ENCODE measurements around the gene KCTD21.
"Not testable (repeated sequence)": the region's sequence is repeated elsewhere in the genome, so short reads cannot be mapped to it uniquely, and the experiment has no call there.

The KCTD21 gene

DNA sequence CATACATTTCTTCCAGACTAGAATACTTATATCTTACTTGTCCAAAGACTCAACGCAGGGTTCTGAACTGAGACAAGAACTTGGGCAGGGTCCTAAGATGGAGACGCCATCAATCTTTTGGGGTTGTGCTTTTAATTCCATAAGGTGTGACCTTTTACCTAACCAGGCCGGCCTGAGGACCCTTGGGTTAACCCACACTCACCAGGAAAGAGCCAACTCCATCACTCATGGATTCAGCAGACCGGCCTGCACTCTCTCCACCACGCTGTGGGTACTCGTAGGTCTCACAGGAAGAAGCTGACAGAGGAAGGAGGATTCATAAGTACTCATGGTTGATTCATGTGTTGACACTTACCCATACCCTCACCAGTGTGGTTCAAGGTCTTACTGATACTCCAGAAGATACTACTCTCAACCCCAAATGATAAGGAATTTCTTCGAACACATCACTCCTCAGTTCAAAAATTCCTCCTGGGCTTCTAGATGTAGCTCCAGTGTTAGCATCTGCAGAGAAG lies 36.5 kb upstream of the KCTD21 start:
- TF ChIP-seq OSR1 (CRISPR knock-in tag; IDR thresholded peaks at IDR 0.05) (no peak), ZNF8 (CRISPR knock-in tag; IDR thresholded peaks at IDR 0.05) (no peak), ESRRG (CRISPR knock-in tag; IDR thresholded peaks at IDR 0.05) (no peak), RARB (CRISPR knock-in tag; IDR thresholded peaks at IDR 0.05) (no peak), GLIS3 (CRISPR knock-in tag; IDR thresholded peaks at IDR 0.05) (no peak), TOX (CRISPR knock-in tag; IDR thresholded peaks at IDR 0.05; ENCODE audit: borderline replicate concordance) (no peak), ARNTL (CRISPR knock-in tag; IDR thresholded peaks at IDR 0.05; ENCODE audit: borderline replicate concordance, low read depth) (no peak), ZFP3 (CRISPR knock-in tag; IDR thresholded peaks at IDR 0.05) (no peak), BACH2 (CRISPR knock-in tag; IDR thresholded peaks at IDR 0.05; ENCODE audit: borderline replicate concordance) (no peak), TCF4 (CRISPR knock-in tag; IDR thresholded peaks at IDR 0.05; ENCODE audit: borderline replicate concordance) (no peak), SNAI2 (CRISPR knock-in tag; IDR thresholded peaks at IDR 0.05) (no peak), PPARA (CRISPR knock-in tag; IDR thresholded peaks at IDR 0.05; ENCODE audit: borderline replicate concordance) (no peak), ISL1 (CRISPR knock-in tag; IDR thresholded peaks at IDR 0.05) (no peak), ZNF565 (CRISPR knock-in tag; conservative IDR thresholded peaks at IDR 0.05; ENCODE audit: low read depth) (no peak)
- TF ChIP-seq, protein P1, sequence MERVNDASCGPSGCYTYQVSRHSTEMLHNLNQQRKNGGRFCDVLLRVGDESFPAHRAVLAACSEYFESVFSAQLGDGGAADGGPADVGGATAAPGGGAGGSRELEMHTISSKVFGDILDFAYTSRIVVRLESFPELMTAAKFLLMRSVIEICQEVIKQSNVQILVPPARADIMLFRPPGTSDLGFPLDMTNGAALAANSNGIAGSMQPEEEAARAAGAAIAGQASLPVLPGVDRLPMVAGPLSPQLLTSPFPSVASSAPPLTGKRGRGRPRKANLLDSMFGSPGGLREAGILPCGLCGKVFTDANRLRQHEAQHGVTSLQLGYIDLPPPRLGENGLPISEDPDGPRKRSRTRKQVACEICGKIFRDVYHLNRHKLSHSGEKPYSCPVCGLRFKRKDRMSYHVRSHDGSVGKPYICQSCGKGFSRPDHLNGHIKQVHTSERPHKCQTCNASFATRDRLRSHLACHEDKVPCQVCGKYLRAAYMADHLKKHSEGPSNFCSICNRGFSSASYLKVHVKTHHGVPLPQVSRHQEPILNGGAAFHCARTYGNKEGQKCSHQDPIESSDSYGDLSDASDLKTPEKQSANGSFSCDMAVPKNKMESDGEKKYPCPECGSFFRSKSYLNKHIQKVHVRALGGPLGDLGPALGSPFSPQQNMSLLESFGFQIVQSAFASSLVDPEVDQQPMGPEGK (CRISPR knock-in tag; IDR thresholded peaks at IDR 0.05; ENCODE audit: borderline replicate concordance) = no peak
- TF ChIP-seq, protein P2, sequence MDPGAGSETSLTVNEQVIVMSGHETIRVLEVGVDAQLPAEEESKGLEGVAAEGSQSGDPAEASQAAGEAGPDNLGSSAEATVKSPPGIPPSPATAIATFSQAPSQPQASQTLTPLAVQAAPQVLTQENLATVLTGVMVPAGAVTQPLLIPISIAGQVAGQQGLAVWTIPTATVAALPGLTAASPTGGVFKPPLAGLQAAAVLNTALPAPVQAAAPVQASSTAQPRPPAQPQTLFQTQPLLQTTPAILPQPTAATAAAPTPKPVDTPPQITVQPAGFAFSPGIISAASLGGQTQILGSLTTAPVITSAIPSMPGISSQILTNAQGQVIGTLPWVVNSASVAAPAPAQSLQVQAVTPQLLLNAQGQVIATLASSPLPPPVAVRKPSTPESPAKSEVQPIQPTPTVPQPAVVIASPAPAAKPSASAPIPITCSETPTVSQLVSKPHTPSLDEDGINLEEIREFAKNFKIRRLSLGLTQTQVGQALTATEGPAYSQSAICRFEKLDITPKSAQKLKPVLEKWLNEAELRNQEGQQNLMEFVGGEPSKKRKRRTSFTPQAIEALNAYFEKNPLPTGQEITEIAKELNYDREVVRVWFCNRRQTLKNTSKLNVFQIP (CRISPR knock-in tag; IDR thresholded peaks at IDR 0.05; ENCODE audit: borderline replicate concordance, low read depth) = no peak
- TF ChIP-seq, protein P3, sequence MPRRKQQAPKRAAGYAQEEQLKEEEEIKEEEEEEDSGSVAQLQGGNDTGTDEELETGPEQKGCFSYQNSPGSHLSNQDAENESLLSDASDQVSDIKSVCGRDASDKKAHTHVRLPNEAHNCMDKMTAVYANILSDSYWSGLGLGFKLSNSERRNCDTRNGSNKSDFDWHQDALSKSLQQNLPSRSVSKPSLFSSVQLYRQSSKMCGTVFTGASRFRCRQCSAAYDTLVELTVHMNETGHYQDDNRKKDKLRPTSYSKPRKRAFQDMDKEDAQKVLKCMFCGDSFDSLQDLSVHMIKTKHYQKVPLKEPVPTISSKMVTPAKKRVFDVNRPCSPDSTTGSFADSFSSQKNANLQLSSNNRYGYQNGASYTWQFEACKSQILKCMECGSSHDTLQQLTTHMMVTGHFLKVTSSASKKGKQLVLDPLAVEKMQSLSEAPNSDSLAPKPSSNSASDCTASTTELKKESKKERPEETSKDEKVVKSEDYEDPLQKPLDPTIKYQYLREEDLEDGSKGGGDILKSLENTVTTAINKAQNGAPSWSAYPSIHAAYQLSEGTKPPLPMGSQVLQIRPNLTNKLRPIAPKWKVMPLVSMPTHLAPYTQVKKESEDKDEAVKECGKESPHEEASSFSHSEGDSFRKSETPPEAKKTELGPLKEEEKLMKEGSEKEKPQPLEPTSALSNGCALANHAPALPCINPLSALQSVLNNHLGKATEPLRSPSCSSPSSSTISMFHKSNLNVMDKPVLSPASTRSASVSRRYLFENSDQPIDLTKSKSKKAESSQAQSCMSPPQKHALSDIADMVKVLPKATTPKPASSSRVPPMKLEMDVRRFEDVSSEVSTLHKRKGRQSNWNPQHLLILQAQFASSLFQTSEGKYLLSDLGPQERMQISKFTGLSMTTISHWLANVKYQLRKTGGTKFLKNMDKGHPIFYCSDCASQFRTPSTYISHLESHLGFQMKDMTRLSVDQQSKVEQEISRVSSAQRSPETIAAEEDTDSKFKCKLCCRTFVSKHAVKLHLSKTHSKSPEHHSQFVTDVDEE (CRISPR knock-in tag; IDR thresholded peaks at IDR 0.05) = no peak
- ATAC-seq = no peak

DNA sequence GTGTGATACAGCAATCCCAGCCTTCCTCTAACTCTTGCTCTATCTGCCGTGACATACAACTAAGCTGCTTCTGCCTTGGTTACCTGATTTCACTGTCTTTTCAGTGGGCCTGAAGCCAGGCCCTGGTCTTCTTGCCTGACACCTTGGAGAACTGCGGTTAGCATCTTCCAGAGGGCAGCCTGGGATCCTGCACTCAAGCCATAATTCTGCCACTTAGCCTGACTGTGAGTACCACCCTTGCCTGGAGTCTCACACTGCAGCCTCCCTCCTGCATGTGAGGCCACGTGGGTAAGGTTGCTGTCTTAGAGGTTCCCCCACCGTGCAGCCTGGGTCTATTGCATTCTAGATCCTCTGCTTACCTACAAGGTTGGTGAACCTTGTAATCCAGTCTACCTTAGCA lies 36.1 kb upstream of the KCTD21 start:
- no peak; the same call in 2 of the 3 replicates for ATAC-seq
- TF ChIP-seq ZNF565 (CRISPR knock-in tag; conservative IDR thresholded peaks at IDR 0.05; ENCODE audit: low read depth) = no peak
- TF ChIP-seq TCF4 (CRISPR knock-in tag; IDR thresholded peaks at IDR 0.05; ENCODE audit: borderline replicate concordance) = no peak
- no peak for TF ChIP-seq GLIS3 (CRISPR knock-in tag; IDR thresholded peaks at IDR 0.05)
- TF ChIP-seq CSDC2 (CRISPR knock-in tag; IDR thresholded peaks at IDR 0.05) = no peak
- TF ChIP-seq, protein P4, sequence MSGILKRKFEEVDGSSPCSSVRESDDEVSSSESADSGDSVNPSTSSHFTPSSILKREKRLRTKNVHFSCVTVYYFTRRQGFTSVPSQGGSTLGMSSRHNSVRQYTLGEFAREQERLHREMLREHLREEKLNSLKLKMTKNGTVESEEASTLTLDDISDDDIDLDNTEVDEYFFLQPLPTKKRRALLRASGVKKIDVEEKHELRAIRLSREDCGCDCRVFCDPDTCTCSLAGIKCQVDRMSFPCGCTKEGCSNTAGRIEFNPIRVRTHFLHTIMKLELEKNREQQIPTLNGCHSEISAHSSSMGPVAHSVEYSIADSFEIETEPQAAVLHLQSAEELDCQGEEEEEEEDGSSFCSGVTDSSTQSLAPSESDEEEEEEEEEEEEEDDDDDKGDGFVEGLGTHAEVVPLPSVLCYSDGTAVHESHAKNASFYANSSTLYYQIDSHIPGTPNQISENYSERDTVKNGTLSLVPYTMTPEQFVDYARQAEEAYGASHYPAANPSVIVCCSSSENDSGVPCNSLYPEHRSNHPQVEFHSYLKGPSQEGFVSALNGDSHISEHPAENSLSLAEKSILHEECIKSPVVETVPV (CRISPR knock-in tag; IDR thresholded peaks at IDR 0.05) = no peak

DNA sequence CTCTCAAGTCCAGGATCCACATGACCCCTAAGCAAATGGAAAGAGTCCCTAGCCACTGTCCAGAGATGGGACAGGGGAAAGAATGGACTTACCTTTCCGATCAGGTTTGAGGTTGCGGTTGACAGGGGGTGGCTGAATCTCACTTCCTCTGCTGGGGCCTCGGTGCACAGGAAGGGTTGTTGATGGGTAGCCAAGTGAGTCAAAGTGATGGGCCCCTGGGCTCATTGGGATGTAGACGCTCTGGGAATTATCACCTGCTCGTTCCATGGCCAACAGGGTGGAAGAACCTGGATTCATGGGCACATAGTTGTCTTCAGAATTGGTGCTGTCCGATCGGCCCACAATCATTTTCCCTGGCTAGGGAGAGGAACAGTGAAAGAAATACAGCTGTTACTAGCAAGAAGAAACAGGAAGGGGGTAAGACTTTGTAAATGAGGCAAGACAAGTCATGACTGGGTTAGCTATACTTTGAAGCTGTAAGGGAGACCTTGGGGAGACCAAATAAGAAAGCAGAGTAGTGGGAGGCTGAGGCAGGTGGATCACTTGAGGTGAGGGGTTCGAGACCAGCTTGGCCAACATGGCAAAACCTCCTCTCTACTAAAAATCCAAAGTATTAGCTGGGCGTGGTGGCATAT lies 35.0 kb upstream of the KCTD21 start:
- no peak for ATAC-seq
- TF ChIP-seq, protein P1 (CRISPR knock-in tag; IDR thresholded peaks at IDR 0.05; ENCODE audit: borderline replicate concordance) = no peak
- no peak for TF ChIP-seq CSDC2 (CRISPR knock-in tag; IDR thresholded peaks at IDR 0.05)
- no peak for TF ChIP-seq ZNF70 (CRISPR knock-in tag; IDR thresholded peaks at IDR 0.05)
- no peak for TF ChIP-seq ISL1 (CRISPR knock-in tag; IDR thresholded peaks at IDR 0.05)

DNA sequence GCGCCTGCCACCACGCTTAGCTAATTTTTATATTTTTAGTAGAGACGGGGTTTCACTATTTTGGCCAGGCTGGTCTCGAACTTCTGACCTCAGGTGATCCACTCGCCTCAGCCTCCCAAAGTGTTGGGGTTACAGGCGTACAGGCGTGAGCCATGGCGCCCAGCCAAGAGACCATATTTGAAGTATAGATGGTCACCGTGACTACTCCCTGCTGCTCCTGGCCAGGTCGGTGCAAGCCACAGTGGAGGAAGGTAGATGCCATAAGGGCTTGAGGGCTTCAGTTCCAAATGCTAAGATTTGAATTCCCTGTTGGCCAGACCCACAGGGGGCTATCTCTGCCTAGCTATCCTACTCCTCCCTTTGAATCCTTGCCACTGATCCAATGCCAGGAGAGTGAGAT lies 34.3 kb upstream of the KCTD21 start:
- not testable (repeated sequence) for ATAC-seq

All from SK-N-SH treated with all-trans-retinoic acid at 6 μM for 48 hours (cell line).